AG04449 (cell line): Measurements from ENCODE around the gene TARDBP.
"Not testable (repeated sequence)": the region's sequence is repeated elsewhere in the genome, so short reads cannot be mapped to it uniquely, and the experiment has no call there.

ENCODE experiments used
- CTCF ChIA-PET: fragments of 350-600 bp; formaldehyde crosslinking; extraction: SDS; loops from one replicate; lab custom pipeline; 2021; ENCODE audit warnings: antibody characterized with exemption; lab: Yijun Ruan, JAX
- POLR2A ChIA-PET: fragments of 400-600, 350-600 bp; formaldehyde crosslinking; extraction: SDS; loops from one replicate; lab custom pipeline; 2020; ENCODE audit warnings: antibody characterized with exemption, inconsistent platforms; lab: Yijun Ruan, JAX
- DNase-seq: peaks from one replicate; pipeline ENCODE4 v3.0.0-alpha.2; 2010; ENCODE audit warnings: low read depth, low spot score
- H3K4me3 ChIP-seq: 2 replicates; pipeline ENCODE4 v1.5.1; 2011; ENCODE audit warnings: low read depth, mild to moderate bottlenecking, control low read depth, low read length
- CTCF ChIP-seq: IDR thresholded peaks from one replicate; pipeline ENCODE4 v1.5.1; 2011; ENCODE audit warnings: mild to moderate bottlenecking, moderate library complexity, low read length, control low read depth, inconsistent platforms; ENCODE audit not compliant: insufficient read depth; ENCODE audit errors: missing control alignments

Gene TARDBP

GRCh38 chr1:10979483-10979920, 33.0 kb upstream of the TARDBP start:
- ChIA-PET POLR2A (no interaction called here), CTCF (interaction anchor here (0.7 to 1.7 kb wide), 9 partner anchors 8 to 485 kb away, joined by 3 to 7 read pairs (median 3); partner anchors contain the start of gene TARDBP)
- no peak overlapping the region for H3K4me3 ChIP-seq
- no peak for TF ChIP-seq CTCF
- no peak for DNase-seq

DNA sequence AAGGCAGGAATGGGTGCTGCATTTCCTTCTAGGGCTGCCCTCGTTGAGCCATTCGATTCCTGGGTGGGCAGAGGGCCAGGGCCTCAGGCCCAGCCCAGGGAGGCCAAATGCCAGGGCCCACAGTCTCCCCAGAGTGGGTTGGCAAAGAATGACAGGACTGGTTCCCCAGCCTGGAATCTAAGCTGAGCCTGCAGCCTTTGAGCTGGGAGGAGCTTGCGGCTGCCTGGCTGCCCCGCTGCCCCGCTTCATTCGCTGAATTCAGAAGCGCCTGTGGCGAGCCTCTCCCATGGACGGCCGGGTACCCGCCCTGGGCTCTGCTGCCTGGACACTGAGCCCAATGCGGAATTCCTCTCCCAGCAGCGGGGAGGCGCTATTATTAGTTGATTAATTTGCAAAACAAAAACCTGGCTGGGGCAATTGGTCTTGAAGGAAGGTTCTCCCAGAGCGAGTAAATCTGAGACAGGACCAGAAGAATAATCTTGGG, 32.3 kb upstream of the TARDBP start:
- CTCF ChIA-PET: interaction anchor here (0.7 to 1.7 kb wide), 9 partner anchors 9 to 486 kb away, joined by 3 to 7 read pairs (median 3); partner anchors contain the start of gene TARDBP
- TF ChIP-seq CTCF: peak; percentile 19
- no peak overlapping the region for H3K4me3 ChIP-seq
- no peak for DNase-seq
- POLR2A ChIA-PET: no interaction called here

DNA sequence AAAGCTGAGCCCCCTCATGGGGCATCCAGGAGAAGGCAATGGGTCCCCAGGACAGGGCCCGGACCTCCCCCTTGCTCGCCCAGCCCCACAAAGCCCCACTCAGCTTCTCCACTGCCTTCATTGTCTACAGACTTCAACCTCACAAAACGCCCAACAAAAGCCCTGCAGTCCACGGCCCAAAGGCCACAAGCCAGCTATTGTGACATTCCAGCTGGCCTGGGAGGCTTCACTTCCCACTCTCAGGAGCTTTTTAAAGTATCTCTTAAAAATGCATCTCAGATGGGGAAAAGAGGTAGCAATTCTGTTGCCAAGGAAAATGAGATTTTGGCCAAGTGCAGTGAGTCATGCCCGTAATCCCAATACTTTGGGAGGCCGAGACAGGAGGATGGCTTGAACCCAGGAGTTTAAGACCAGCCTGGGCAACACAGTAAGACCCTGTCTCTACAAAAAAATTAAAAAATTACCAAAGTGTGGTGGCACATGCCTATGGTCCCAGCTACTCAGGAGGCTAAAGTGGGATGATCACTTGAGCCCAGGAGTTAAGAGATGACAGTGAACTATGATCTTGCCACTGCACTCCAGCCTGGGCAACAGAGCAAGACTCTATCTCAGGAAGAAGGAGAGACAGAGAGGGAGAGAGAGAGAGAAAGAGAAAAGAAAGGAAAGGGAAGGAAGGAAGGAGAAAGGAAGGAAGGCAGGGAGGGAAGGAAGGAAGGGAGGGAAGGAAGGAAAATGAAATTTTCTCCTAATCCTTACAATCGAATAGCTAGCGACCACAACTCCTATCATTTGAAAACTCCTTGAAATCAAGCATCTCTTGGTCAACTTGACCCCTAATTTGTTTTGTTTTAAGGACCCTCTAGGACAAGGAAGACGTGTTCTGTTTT, 31.4 kb upstream of the TARDBP start:
- no peak for TF ChIP-seq CTCF
- ChIA-PET POLR2A (no interaction called here), CTCF (interaction anchor here (0.7 to 1.7 kb wide), 8 partner anchors 8 to 474 kb away, joined by 3 to 7 read pairs (median 4); partner anchors contain the start of gene TARDBP)
- DNase-seq: no peak
- no peak overlapping the region for H3K4me3 ChIP-seq

- POLR2A ChIA-PET: interaction anchor here (0.6 kb wide), 1 partner anchor 190 kb away, joined by 3 read pairs; no protein-coding TSS in a partner anchor
- CTCF ChIA-PET: no interaction called here
- no peak overlapping the region for H3K4me3 ChIP-seq
- no peak for DNase-seq
- TF ChIP-seq CTCF: no peak
These were observed 25.9 kb upstream of the TARDBP start for GRCh38 chr1:10986525-10986890.

GRCh38 chr1:10987840-10988417, 24.5 kb upstream of the TARDBP start:
- no peak for DNase-seq
- TF ChIP-seq CTCF: no peak
- H3K4me3 ChIP-seq: no peak overlapping the region
- POLR2A ChIA-PET: no interaction called here
- CTCF ChIA-PET: interaction anchor here (1.6 kb wide), 1 partner anchor 8 kb away, joined by 7 read pairs; no protein-coding TSS in a partner anchor

- H3K4me3 ChIP-seq: no peak overlapping the region
- CTCF ChIA-PET: interaction anchor here (1.6 kb wide), 1 partner anchor 9 kb away, joined by 7 read pairs; no protein-coding TSS in a partner anchor
- no peak for DNase-seq
- TF ChIP-seq CTCF: no peak
- POLR2A ChIA-PET: no interaction called here
These were observed 23.4 kb upstream of the TARDBP start for GRCh38 chr1:10989095-10989494.

DNA sequence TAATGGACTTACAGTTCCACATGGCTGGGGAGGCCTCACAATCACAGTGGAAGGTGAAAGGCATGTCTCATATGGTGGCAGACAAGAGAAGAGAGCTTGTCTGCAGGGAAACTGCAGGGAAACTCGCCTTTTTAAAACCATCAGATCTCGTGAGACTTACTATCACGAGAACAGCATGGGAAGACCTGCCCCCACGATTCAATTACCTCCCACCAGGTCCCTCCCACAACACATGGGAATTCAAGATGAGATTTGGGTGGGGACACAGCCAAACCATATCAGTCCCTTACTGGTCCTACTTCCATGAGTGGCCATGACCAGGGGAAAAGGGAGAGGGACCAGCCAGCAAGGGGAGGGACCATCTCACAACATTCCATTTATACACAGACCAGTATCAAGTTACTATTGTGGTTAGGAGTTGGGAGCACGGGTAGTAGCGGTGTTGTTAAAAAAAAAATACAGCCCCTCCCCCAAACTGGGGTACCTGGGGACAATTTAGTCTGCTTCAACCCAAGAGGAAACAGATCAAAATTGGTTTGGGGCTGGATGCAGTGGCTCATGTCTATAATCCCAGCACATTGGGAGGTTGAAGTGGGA, 22.4 kb upstream of the TARDBP start:
- POLR2A ChIA-PET, DNase-seq, CTCF ChIA-PET, H3K4me3 ChIP-seq: not testable (repeated sequence)
